H1 (cell line): ENCODE results near the gene PDZRN3. TPM values are rescaled to one million over a fixed set of nuclear protein-coding genes. Genes with fewer than 3 reads are reported as not detected.

Experiments used
- ATF3 ChIP-seq: IDR thresholded peaks from 2 replicates; pipeline ENCODE4 v1.6.1; 2011; ENCODE audit warnings: low read depth, mild to moderate bottlenecking, low read length; ENCODE audit not compliant: insufficient read depth
- BRCA1 ChIP-seq: IDR thresholded peaks from 2 replicates; pipeline ENCODE4 v1.6.1; 2012; ENCODE audit warnings: low read depth, low read length, improper control_type of control experiment
- CHD7 ChIP-seq: fragments of 300-600 bp; sonication (generic); IDR thresholded peaks from 2 replicates; pipeline ENCODE4 v1.7.1; 2012; ENCODE audit warnings: low read length, moderate library complexity, mild to moderate bottlenecking, inconsistent platforms; ENCODE audit not compliant: insufficient replicate concordance
- CTCF ChIP-seq, 3 experiments: IDR thresholded peaks; 1 replicate in 2 of 3; 2 replicates in 1 of 3; pipeline versions ENCODE4 v1.5.1 to v1.6.1; 2011; ENCODE audit warnings: low read length in 3 of 3, mild to moderate bottlenecking in 3 of 3, inconsistent platforms in 2 of 3, low read depth in 1 of 3, moderate library complexity in 1 of 3; ENCODE audit not compliant: insufficient read depth in 1 of 3; ENCODE audit errors: control extremely low read depth in 1 of 3
- MAX ChIP-seq: IDR thresholded peaks from 2 replicates; pipeline ENCODE4 v1.6.1; 2012; ENCODE audit warnings: inconsistent platforms
- POLR2A ChIP-seq, 2 experiments: IDR thresholded peaks; 1 replicate in 1 of 2; 2 replicates in 1 of 2; pipeline ENCODE4 v1.6.1; 2011; ENCODE audit warnings: low read depth in 2 of 2, low read length in 2 of 2, mild to moderate bottlenecking in 2 of 2; ENCODE audit errors: control extremely low read depth in 1 of 2
- SIN3A ChIP-seq, 2 experiments: IDR thresholded peaks in 1 of 2; conservative IDR thresholded peaks in 1 of 2; 2 replicates each; pipeline ENCODE4 v1.6.1; 2011 to 2012; ENCODE audit warnings: low read length in 2 of 2, improper control_type of control experiment in 1 of 2, low read depth in 1 of 2, mild to moderate bottlenecking in 1 of 2
- YY1 ChIP-seq: IDR thresholded peaks from 2 replicates; pipeline ENCODE4 v1.6.1; 2011; ENCODE audit warnings: low read depth, mild to moderate bottlenecking, low read length
- polyA plus RNA-seq, 7 experiments: library from polyadenylated mRNA; depleted of rRNA in 3 of 7; stranded (reverse) in 5 of 7; unstranded in 2 of 7; fragments of >200 nt in 5 of 7; fragments of 200-250 nt in 2 of 7; gene quantifications; 1 replicate in 5 of 7; 2 replicates in 1 of 7; 4 replicates in 1 of 7; pipeline versions ENCODE4 v1.2.1 to v1.2.3, GENCODE V29; 2011 to 2013; ENCODE audit warnings: missing spikeins in 2 of 7, mixed read lengths in 2 of 7
- total RNA-seq: library from RNA; stranded (reverse); fragmentation: NEBNext Ultra II Directional; extraction: Animal tissue kit (Norgen Biotek cat#: 25700); gene quantifications from 2 replicates; pipeline ENCODE4 v1.2.1, GENCODE V29; 2021

PDZRN3 gene
- total and polyA plus RNA-seq, 2 of the 8 experiments (the other 6 are each of a cell fraction or from before 2014, with no cell fraction given): 4.2 to 20.5 TPM

- TF ChIP-seq CHD7: no peak
- no peak for TF ChIP-seq ATF3
- TF ChIP-seq POLR2A (IDR thresholded peaks at IDR 0.05; ENCODE audit: control extremely low read depth in 1 of 2, low read depth in 2 of 2, low read length in 2 of 2): no peak
- TF ChIP-seq SIN3A (conservative IDR thresholded peaks at IDR 0.05 in 1 of 2, IDR thresholded peaks at IDR 0.05 in 1 of 2; ENCODE audit: low read depth in 1 of 2, low read length in 2 of 2): no peak
- TF ChIP-seq YY1: no peak
- no peak for TF ChIP-seq CTCF (IDR thresholded peaks at IDR 0.05; ENCODE audit: control extremely low read depth in 1 of 3, insufficient read depth in 1 of 3, low read depth in 1 of 3, low read length in 3 of 3)
- no peak for TF ChIP-seq BRCA1
- TF ChIP-seq MAX: no peak
These were observed 14.2 kb downstream of the PDZRN3 start (continued) for GRCh38 chr3:73610493-73610892.
